KG1 (cell line): ENCODE results near the gene NCAM1.

Experiments used
- DNase-seq: peaks from one replicate; lab custom pipeline; 2025; lab: John Stamatoyannopoulos, UW

NCAM1 gene

GRCh38 chr11:113090716-113091480, 129.7 kb downstream of the NCAM1 start:
- no peak for DNase-seq

GRCh38 chr11:113091481-113091780, 130.2 kb downstream of the NCAM1 start:
- DNase-seq: no peak

- no peak for DNase-seq
These were observed 135.4 kb downstream of the NCAM1 start for GRCh38 chr11:113096648-113097047.

GRCh38 chr11:113103932-113104690, 142.9 kb downstream of the NCAM1 start:
- no peak for DNase-seq

- no peak for DNase-seq
These were observed 143.6 kb downstream of the NCAM1 start for GRCh38 chr11:113104691-113105251.

- DNase-seq: no peak
These were observed 144.4 kb downstream of the NCAM1 start for GRCh38 chr11:113105592-113105991.

GRCh38 chr11:113106507-113106906, 145.3 kb downstream of the NCAM1 start:
- DNase-seq: no peak

- DNase-seq: no peak
These were observed 148.8 kb downstream of the NCAM1 start for GRCh38 chr11:113110046-113110445.

- no peak for DNase-seq
These were observed 149.9 kb downstream of the NCAM1 start for GRCh38 chr11:113111156-113111555.

- no peak for DNase-seq
These were observed 151.1 kb downstream of the NCAM1 start for GRCh38 chr11:113112307-113112706.

GRCh38 chr11:113113801-113114704, 152.8 kb downstream of the NCAM1 start:
- DNase-seq: no peak

GRCh38 chr11:113114705-113115027, 153.4 kb downstream of the NCAM1 start:
- DNase-seq: no peak

GRCh38 chr11:113118104-113118503, 156.9 kb downstream of the NCAM1 start:
- no peak for DNase-seq

- DNase-seq: no peak
These were observed 157.9 kb downstream of the NCAM1 start for GRCh38 chr11:113119074-113119473.

- DNase-seq: no peak
These were observed 158.9 kb downstream of the NCAM1 start for GRCh38 chr11:113119966-113120736.

- no peak for DNase-seq
These were observed 160.5 kb downstream of the NCAM1 start for GRCh38 chr11:113121746-113122145.

- DNase-seq: no peak
These were observed 162.8 kb downstream of the NCAM1 start for GRCh38 chr11:113124006-113124405.

- no peak for DNase-seq
These were observed 163.4 kb downstream of the NCAM1 start for GRCh38 chr11:113124578-113124977.

GRCh38 chr11:113129261-113129992, 168.2 kb downstream of the NCAM1 start:
- no peak for DNase-seq

- DNase-seq: no peak
These were observed 170.0 kb downstream of the NCAM1 start for GRCh38 chr11:113131036-113131775.
